Fibroblast of skin of left quadriceps (primary cell): Measurements from ENCODE around the gene ZNF112.
"Not testable (repeated sequence)": the region's sequence is repeated elsewhere in the genome, so short reads cannot be mapped to it uniquely, and the experiment has no call there.

Experiments
- DNase-seq, 2 experiments: peaks; one replicate each; pipeline ENCODE4 v3.0.0-alpha.2; 2013; ENCODE audit warnings: low read depth in 2 of 2

ZNF112 gene

DNA sequence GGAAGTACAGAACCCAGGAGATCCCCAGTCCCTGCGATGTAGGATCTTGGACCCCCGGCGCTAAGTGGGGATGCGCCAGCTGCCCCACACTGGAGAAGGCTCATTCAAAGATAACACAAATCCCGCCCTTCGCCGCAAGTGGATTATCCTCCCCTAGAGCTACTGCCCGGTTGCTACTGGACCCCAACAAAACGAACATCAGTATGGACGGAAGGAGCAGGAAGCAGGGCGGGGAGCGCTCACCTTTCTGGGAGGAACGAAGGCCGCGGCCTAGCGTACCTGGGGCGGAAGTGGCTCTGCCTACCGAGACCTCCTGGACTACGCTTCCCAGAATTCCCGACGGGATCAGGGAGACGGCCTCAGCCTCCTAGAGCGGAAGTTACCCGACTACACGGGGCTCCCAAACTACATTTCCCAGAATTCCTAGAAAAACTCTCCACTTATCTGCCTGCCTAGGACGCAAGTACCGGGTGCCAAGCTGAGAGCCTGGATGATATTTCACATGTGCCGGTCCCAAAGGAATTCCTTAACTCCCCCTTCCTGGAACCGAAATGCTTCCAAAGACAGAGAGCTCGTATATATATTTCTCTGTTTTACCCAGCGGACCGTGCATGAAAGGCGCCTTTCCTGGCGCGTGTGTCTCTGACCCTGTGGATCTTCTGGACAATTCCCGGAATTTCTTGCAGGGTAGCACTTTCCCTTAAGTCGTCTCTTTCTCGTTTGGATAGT, at the start of gene ZNF112:
ZNF112 (minus strand) TSS at position 298 of the 729 bp plus-strand sequence. CDS start 16,141 bp downstream, outside the sequence.
- peak; percentile 81 to 85 for DNase-seq

DNA sequence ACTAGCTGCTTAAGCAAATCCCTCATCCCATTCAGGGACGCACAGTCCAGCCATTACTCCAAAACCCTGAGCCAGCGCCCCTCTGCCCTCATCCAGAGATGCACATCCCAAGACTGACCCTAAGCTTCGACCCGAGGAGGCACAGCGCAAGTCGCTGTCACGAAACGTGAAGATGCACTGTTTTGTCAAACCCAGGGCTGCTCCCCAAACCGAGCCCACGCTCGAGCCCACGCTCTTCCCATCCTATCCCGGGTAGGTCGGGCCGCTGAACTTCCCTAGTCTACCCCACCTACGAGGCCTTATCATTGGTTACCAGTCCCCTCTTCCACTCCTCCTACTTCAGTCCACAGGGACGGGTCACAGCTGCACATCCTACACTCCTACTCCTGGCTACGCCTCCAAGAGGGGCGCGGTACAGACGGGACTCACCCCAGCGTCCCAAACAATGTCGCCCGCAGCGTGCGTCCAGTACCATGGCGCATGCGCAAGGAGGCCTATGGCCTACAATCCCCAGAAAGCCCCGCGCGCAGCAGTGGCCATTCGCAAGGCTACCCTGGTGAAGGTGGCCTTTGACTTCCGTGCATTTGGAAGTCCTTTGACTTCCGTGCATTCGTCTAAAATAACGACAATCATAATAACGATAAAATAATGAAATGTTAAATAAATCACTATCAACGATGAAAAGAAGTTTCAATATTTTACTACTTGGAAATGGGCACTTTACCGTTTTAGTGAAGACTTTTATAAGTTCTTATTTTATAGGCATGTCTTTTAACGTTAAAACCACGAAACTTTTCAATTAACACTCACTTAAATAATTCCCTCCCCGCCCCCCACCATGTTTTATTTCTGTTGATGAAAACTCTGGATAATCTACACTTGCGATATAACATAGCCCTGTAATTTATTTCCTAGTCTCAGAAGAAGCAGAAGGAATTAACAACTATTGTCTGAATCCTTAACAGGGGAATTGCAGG, 44.9 kb upstream of the ZNF112 start, which contains the start of gene ZNF285:
ZNF285 (minus strand) TSS at position 470 of the 977 bp plus-strand sequence. CDS start 4,395 bp downstream, outside the sequence.
- peak; percentile 92 to 93 for DNase-seq

DNA sequence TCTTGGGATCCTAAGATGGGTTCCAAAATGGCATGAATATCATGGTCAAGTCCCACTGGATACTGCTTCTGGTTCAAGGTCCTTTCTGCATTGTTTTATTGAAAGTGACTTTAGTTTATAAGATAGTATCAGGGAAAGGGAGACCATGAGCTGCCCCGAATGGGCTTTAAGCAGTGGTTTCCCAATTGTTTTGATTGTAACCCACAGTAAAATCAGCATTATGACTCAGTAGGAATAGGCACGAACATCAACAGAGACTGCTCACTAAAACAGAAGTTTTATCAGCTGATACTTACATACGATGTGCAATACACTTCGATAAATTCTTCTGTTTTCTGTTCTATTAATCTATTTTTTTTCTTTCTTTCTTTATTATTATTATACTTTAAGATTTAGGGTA, 32.8 kb upstream of the ZNF112 start:
- DNase-seq: not testable (repeated sequence)

DNA sequence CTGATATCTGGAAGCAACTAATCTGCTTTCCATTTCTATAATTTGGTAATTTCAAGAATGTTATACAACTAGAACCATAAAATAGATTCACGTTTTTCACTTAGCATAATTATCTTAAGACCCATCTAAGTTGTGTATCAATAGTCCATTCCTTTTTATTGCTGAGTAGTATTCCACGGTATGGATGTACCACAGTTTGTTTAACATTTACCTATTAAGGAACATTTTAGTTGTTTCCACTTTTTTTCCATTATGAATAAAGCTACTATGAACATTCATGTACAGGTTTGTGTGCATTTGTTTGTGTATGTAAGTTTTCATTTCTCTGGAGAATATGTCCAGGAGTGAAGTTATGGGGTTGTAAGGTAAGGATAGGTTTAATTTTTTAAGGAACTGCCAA, 18.3 kb upstream of the ZNF112 start:
- no peak for DNase-seq

DNA sequence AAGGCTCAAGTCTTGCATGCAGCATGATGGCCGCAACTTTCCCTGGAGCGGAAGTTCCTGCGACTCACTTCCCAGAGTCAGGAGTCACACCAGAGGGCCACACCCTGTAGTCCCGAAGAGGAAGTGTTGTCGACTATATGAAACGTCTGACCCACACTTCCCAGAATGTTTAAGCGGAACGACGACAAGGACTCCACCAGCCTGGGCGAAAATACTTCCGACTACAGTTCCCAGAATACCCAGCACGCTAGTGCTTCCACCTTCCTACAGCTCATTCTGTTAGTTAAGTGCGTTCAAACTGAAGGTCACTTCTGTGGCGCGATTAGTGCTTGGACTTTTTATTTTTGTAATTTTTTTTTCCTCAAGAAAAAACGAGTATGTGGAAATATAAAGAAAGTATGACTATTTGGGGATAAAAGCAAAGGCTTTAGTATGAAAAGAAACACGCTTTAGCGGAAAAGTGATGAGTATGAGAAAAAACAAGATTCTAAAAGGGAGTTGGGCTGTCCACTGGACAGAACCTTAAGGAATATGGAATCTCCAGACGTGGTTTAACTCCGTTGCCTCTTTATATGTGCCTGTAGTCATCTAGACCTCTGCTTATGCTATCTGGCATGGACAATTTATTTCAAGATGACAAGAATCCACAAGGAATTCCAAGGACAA, 15.5 kb upstream of the ZNF112 start:
- DNase-seq: no peak

DNA sequence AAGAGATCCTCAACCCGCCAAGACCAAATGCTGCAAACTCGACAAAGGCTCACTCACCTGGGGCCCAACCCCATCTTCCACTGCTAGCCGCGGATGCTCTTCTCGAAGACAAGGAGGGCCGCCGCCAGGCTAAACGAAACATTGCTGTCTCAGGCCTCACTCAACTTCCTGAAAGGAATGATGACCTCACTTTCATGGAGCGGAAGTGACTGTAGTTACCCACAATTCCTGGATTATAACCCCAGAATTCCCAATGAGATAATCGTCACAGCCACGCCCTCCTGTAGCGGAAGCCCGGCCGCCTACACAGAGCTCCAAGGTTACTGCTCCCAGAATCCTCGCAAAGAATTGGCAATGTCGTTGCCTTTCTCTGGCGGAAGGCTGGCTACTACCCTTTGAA, 10.5 kb upstream of the ZNF112 start:
- no peak for DNase-seq

DNA sequence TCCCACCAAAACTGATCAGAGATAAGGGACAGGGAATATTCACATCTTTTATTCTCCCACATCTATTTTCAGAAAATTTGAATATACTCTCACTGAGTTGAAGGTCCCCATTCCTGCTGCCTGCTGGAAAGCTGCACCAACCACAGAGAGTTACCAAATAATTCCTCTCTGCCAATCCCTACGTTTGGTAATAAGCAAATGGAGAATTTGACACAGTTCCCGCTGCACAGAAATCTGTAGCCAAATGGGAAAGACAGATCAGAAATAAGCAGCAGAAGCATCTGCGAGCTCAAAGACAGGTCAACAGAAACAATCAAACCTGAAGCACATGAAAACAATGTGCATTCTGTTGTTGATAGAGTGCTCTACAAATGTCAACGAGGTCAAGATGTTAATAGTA, 9.9 kb downstream of the ZNF112 start:
- no peak for DNase-seq

DNA sequence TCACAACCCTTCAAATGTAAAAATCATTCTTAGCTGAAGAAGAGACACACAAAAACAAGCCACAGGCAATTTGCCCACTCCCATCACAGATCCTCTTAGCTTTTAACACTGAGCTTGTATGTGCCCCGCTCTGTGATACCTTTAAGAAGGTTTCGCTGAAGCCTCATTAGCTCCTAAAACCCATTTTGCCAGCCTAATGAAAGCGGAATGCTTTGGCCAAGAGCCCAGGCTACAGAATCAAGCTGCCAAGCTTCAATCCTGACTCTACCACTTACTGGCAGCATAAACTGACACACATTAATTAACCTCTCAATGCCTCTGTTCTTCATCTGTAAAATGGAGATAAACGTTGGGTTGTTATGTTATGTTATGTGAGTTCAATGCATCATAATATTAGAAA, 10.5 kb downstream of the ZNF112 start:
- DNase-seq: no peak

DNA sequence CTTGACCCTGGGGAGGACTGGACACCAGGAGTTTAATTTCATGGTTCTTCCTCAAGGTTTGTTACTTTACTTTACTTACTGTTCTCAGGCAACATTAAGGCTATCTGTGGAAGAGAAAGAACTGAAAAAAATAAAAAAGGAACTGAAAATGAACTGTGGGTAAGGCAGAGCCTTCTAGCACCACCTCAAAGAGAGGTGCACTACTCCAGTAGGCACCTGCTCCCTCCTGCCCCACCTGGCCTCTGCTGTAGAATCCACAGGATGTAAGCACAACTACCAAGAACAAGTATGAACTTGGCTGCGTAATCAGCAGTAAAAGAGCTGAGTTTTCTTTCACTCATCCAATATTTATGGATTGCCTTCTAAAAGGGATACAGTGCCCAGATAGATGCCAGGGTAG, 12.2 kb downstream of the ZNF112 start:
- DNase-seq: no peak

DNA sequence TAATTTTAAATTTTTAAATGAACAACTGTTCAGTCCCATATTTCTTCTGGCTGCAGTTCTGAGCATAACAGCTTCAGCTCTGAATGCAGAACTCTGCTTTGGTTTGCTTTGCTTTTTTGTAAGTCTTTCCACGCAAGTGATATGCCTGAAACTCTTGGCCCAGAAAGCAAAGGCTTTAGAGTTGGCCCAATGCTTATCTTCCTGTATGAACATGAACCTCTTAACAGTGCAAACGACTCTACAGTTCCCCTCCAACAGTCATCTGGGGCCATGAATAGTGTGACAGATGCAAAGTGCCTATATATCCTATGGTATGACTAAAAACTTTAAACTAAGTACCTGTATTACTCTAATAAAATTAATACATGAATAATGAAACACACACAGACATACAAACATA, 14.7 kb downstream of the ZNF112 start:
- DNase-seq: no peak

DNA sequence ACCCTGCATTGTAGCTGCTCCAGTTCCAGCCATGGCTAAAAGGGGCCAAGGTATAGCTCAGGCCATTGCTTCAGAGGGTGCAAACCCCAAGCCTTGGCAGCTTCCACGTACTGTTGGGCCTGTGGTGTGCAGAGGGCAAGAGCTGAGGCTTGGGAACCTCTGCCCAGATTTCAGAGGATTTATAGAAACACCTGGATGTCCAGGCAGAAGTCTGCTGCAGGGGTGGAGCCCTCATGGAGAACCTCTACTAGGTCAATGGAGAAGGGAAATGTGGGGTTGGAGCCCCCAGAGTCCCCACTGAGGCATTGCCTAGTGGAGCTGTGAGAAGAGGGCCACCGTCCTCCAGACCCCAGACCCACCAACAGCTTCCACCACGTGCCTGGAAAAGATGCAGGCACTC, 21.8 kb downstream of the ZNF112 start:
- not testable (repeated sequence) for DNase-seq

DNA sequence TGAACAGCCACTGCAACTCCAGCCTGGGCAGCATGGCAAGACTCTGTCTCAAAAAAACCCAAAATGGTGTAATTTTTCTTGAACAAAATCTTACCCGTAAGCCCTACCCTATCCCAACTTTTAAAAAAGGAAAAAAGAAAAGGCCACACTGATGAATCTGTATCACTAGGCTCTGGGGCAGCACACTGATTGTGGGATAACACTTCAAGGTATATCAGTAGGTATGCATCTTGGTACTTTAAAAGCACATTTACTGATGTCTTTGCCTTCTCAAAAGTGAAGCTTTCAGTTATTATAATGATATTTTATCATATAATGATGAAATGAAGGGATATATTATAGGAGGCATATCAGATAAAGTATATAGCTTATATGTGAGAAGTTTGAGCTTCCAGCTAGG, 24.3 kb downstream of the ZNF112 start:
- DNase-seq: no peak

DNA sequence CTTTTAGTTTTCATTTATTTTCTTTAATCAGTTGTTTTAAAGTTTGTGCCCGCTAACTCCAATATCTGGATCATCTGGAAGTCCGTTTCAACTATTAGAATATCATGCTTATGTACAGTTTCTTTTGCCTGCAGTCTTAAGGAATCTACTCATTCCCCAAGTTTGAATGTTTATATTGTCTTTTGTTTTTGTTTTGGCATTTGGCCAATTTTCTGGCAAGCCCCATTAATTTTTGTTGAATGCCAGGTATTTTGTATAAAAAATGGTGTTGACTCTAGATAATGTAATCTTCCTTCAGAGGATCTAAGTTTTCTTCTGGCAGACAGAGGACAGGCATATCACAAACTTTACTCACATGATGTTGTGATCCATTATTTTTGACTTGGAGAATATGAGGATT, 40.6 kb downstream of the ZNF112 start:
- no peak for DNase-seq

DNA sequence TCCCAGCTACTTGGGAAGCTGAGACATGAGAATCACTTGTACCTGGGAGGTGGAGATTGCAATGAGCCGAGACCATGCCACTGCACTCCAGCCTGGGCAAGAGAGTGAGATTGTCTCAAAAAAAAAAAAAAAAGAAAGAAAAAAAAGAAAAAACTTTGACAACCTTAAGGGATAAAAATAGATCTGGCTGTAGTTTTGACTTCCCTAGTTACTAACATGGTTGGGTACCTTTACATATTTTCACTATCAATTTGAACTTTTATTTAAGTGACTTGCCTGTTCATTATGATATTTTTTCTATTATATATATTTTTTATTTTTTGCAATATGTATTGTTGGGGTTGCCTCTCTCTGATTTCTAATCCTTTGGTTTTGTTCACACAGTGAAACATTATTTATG, 43.2 kb downstream of the ZNF112 start:
- DNase-seq: no peak

DNA sequence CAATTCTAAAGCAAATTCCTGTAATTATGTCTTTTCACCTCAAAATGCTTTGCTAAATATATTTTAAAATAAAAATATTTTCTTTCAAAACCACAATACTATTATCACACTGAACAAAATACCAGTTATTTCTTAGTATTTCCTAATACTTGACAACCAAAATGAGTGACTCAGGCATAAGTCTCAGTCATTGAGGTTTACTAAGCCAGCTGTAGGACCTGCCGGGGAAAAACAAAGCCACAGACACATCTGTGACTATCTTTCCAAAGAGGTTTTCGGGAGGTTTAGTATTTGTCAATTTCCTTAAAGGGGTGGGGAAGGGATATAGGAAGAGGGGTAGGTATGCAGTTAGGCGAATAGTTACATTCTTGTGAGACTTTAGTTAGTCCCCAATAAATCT, 48.5 kb downstream of the ZNF112 start:
- no peak for DNase-seq

DNA sequence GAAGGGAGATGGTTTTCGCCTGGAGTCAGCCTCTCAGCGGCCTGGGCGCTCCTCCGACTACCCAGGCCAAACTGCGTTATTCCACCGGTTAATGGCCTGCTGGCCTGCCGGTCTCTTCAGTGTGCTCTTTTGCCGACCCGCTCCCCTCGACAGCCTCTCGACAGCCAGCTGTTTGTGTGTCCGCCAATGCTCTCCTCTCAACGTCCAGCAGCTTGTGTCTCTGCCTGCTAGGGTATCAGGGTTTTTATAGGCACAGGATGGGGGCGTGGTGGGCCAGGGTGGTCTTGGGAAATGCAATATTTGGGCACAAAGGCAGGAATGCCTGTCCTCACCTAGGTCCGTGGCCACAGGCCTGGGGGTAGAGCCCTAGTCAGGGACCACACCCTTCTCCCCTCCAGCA, 50.2 kb downstream of the ZNF112 start:
- no peak for DNase-seq

DNA sequence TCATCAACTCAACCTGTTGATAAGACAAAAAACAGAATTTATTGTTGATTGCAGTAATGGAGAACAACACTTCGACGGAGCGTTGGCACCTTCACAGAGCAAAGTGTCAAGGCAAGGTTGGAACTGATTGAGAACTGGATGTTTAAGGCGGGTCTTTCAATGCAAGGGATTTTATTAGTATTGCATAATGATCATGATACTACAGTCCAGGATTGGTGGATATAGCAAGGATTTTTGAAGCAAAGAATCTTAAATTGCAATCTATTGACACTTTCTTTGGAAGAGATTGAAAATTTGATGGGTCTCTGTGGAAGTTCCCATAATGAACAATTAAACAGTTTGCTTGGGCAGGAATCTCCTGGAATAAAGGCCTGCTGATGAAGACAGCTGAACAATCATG, 51.0 kb downstream of the ZNF112 start:
- no peak for DNase-seq

DNA sequence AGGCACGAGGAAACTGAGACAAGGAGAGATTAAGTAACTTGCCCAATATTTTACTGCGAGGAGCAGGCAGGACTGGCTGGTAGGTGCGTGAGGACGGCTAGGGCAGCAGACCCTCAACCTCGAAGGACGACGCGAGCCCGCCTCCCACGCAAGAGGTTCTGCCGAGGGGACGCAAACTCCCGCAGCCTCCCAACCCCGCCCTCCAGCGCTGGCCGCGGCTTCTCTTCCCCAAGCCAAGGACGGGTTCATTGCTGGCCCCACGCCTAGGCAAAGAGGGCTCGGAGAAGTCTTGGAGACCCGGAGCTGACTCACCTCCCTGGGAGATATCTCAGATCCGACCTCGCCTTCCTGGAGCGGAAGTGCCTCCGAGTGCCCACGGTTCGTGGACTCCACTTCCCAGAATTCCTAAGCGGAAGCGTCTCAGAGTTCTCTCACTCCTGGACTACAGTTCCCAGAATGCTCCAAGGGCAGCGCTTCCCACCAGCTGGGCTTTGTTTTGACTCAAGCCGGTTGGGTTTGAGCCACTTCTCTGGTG, 51.8 kb downstream of the ZNF112 start, which contains the start of gene ZNF235:
ZNF235 (minus strand) TSS at position 367 of the 535 bp plus-strand sequence. CDS start 1,621 bp downstream, outside the sequence.
- DNase-seq: peak; percentile 92 to 94

DNA sequence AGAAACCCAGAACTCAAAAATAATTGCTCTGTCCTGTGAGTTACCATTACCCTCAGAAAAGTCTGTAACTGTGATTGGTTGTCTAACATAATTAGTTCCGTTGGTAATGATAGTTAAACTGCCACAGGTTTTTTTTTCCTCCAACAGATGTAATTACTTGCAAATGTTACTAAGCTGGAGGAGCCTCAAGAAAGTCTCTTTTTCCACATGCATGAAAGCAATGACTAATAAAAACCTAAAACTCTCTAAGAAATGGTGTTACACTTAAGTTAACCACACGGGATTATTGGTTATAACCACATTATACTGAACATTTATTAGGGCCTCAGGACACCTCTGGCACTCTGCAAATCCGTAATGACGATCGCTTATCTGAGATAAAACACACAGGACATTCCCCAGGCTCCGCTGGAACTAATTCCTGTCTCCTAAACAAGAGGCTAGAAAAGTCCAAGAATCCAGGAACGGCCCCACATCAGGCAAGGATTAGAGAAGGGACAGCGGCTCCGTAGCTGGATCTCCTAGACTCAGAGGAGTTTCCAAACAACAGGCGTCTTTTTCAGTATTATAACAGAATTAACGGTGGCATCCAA, 52.4 kb downstream of the ZNF112 start:
- DNase-seq: peak; percentile 13 to 19

DNA sequence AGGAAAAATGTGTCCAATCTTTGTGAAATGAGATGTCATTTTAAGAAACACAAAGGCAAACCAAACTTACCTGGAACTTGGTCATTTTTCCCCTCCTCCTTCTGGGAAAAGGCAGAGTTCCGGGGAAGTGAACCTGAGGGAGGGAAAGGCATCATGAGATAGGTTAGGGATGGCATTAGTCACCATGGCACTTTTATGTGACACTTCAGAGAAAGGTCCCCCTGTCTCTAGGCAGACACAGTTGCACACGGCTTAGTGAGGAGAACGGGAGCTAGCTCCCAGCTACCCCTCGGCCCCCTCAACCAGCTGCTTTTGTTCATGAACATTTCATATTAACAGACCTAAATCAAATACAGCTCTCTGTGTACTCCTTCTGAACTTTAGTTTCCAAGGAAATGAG, 53.2 kb downstream of the ZNF112 start:
- DNase-seq: no peak

DNA sequence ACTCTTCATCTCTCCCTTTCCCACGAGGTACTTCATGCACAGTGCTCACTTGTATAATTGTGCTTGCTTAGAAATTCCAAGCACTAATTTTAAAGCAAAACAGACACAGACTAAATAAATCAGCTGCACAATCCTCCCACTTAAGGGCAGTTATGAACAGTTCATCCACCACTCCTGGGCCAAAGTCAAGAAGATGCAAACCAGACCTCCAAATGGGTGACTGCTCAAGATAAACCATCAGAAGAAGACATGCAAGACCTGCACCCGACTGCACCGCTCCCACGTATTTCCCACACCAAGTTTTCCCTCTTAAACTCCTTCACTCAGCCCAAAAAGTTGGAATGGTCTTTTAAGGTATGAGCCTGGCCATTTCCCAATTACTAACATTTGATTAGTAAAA, 71.5 kb downstream of the ZNF112 start:
- no peak for DNase-seq
